GM06990 (cell line): ENCODE measurements around the gene CNTN6.

ENCODE experiments used
- DNase-seq: peaks from one replicate; pipeline ENCODE4 v3.0.0-alpha.2; 2011; ENCODE audit not compliant: insufficient read length; ENCODE audit errors: extremely low read depth
- H3K27me3 ChIP-seq: replicated peaks from 2 replicates; pipeline ENCODE4 v1.6.0; 2011; ENCODE audit warnings: low read length; ENCODE audit not compliant: control insufficient read depth, insufficient read depth
- H3K36me3 ChIP-seq: 2 replicates; pipeline ENCODE4 v1.5.1; 2011; ENCODE audit warnings: low read length; ENCODE audit not compliant: control insufficient read depth, insufficient read depth
- H3K4me3 ChIP-seq: replicated peaks from 2 replicates; pipeline ENCODE4 v1.5.1; 2011; ENCODE audit warnings: low read depth, mild to moderate bottlenecking, control low read depth, low read length
- TF ChIP-seq, protein P1 (sequence below): IDR thresholded peaks from 2 replicates; pipeline ENCODE4 v1.5.1; 2011; ENCODE audit warnings: low read length, control low read depth, mild to moderate bottlenecking, inconsistent platforms; ENCODE audit not compliant: insufficient read depth, poor library complexity, severe bottlenecking

The CNTN6 gene

DNA sequence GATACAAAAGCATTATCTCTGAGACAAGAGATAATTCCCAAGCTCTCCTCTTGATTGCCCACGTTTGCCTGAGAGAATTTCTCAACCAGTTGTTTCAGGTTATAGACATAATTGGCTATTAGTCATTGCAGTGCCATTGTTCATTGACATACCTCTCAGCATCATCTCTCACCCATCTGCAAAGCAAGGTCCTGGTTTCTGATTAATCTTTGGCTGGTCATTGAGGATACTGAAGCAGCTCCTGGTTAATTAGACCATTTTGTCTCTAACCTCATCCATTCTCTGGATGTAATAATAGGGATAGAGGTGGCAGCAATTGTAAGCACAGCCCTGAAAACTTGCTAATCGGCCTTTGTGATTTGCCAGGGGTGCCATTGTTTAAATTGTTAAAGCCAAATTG is 104.2 kb downstream of the CNTN6 start:
- Histone ChIP-seq H3K27me3 (no peaks in the 10 kb centered on the region), H3K4me3 (no peak overlapping the region), H3K36me3 (no peaks in the 10 kb centered on the region)
- TF ChIP-seq, protein P1, sequence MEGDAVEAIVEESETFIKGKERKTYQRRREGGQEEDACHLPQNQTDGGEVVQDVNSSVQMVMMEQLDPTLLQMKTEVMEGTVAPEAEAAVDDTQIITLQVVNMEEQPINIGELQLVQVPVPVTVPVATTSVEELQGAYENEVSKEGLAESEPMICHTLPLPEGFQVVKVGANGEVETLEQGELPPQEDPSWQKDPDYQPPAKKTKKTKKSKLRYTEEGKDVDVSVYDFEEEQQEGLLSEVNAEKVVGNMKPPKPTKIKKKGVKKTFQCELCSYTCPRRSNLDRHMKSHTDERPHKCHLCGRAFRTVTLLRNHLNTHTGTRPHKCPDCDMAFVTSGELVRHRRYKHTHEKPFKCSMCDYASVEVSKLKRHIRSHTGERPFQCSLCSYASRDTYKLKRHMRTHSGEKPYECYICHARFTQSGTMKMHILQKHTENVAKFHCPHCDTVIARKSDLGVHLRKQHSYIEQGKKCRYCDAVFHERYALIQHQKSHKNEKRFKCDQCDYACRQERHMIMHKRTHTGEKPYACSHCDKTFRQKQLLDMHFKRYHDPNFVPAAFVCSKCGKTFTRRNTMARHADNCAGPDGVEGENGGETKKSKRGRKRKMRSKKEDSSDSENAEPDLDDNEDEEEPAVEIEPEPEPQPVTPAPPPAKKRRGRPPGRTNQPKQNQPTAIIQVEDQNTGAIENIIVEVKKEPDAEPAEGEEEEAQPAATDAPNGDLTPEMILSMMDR, result no peak
- DNase-seq, result no peak

DNA sequence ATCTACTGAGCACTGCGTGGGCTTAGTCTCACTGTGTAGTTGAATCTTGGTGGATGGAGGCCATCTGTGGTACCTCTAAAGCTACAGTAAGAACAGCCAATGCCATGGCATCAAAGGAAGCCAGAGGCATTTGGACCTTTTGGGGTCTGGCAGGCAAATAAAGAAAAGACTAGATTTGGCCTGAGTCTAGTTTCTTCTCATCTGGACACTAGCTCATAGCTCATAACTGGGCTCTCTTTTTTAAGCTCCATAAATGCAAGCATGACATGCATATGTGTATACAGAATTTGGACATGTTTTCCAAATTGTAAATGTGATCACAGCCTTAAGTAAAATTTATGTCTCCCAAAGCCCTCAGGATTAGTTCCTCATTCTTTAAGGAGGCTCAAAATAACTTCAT is 107.5 kb downstream of the CNTN6 start:
- TF ChIP-seq, protein P1, result no peak
- no peaks in the 10 kb centered on the region for H3K36me3 ChIP-seq
- H3K4me3 ChIP-seq, result no peak overlapping the region
- H3K27me3 ChIP-seq, result no peaks in the 10 kb centered on the region
- no peak for DNase-seq

DNA sequence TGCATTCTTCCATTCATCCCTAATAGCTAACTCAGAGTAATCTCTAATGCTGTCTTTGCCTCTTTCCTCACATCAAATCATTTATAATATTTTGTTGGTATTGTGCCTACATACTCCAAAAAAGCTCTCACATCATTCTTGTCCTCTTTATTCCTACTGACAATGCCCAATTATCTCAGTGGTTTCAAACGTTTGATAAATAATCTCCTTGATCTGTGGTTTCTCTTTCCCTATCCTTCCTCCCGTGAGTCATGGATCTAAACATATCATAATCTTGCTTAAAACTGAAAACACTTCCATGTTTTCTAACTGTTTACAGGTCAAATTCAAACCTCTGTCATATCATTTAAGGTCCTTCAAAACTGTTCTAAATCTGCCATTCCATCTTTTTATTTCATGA is 115.1 kb downstream of the CNTN6 start:
- Histone ChIP-seq H3K4me3 (no peak overlapping the region), H3K36me3 (no peaks in the 10 kb centered on the region), H3K27me3 (no peaks in the 10 kb centered on the region)
- no peak for DNase-seq
- TF ChIP-seq, protein P1, result no peak

- TF ChIP-seq, protein P1, result no peak
- H3K36me3 ChIP-seq, result no peaks in the 10 kb centered on the region
- no peaks in the 10 kb centered on the region for H3K27me3 ChIP-seq
- no peak overlapping the region for H3K4me3 ChIP-seq
- no peak for DNase-seq
Measured at GRCh38 chr3:1214933-1215332, 122.1 kb downstream of the CNTN6 start.

DNA sequence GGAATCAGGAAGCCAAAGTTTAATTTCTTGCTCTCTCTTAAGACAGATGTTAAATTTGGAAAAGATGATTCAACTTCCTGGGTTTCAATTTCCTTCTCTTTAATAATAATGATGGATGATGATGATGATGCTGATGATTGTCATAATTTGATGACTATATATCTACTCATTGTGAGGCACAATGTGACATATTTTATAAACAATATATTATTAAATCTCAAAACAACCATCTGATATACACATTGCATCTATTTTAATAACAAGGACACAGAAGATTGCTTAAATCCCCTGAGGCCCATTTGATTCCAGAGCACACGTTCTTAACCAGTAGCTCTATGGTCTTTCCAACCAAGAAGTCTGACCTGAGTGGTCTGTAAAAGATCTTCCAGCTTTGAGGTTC is 124.0 kb downstream of the CNTN6 start:
- Histone ChIP-seq H3K36me3 (no peaks in the 10 kb centered on the region), H3K4me3 (no peak overlapping the region), H3K27me3 (no peaks in the 10 kb centered on the region)
- DNase-seq, result no peak
- TF ChIP-seq, protein P1, result no peak

- no peak overlapping the region for H3K4me3 ChIP-seq
- TF ChIP-seq, protein P1, result no peak
- DNase-seq, result no peak
- H3K36me3 ChIP-seq, result no peaks in the 10 kb centered on the region
- no peaks in the 10 kb centered on the region for H3K27me3 ChIP-seq
Measured at GRCh38 chr3:1227111-1227510, 134.3 kb downstream of the CNTN6 start.
